GM23338 (cell line): ENCODE data around the gene SCFD2. TPM values are rescaled to one million over a fixed set of nuclear protein-coding genes. Genes with fewer than 3 reads are reported as not detected.

Experiments used
- ATAC-seq: fragments of 200-7000 bp; cut with Tn5 transposase; 3 replicates; pipeline ENCODE4 v1.9.1; 2020
- DNase-seq: peaks from one replicate; pipeline ENCODE4 v3.0.0-alpha.2; 2015; ENCODE audit warnings: low spot score
- H2AFZ ChIP-seq: fragments of 200-600 bp; sonication (generic); 2 replicates; pipeline ENCODE4 v1.8.0; 2016; ENCODE audit warnings: antibody characterized with exemption, mild to moderate bottlenecking, moderate library complexity
- H3F3A ChIP-seq: fragments of 200-600 bp; sonication (generic); replicated peaks from 2 replicates; pipeline ENCODE4 v1.8.0; 2017; ENCODE audit warnings: antibody characterized with exemption, mixed run types, low read depth
- H3K27ac ChIP-seq: fragments of 200-600 bp; sonication (generic); 2 replicates; pipeline ENCODE4 v1.6.1; 2016; ENCODE audit warnings: low read depth
- H3K27me3 ChIP-seq: fragments of 200-600 bp; sonication (generic); 2 replicates; pipeline ENCODE4 v1.8.0; 2016; ENCODE audit warnings: mild to moderate bottlenecking, mixed run types, moderate library complexity; ENCODE audit not compliant: insufficient read depth
- H3K36me3 ChIP-seq: fragments of 200-600 bp; sonication (generic); 2 replicates; pipeline ENCODE4 v1.8.0; 2016; ENCODE audit warnings: mild to moderate bottlenecking; ENCODE audit not compliant: insufficient read depth
- H3K4me1 ChIP-seq: fragments of 200-600 bp; sonication (generic); 2 replicates; pipeline ENCODE4 v1.8.0; 2016; ENCODE audit warnings: mild to moderate bottlenecking, moderate library complexity; ENCODE audit not compliant: insufficient read depth
- H3K4me2 ChIP-seq: fragments of 200-600 bp; sonication (generic); 2 replicates; pipeline ENCODE4 v1.7.1; 2017; ENCODE audit warnings: mixed run types
- H3K4me3 ChIP-seq: fragments of 200-600 bp; sonication (generic); 2 replicates; pipeline ENCODE4 v1.6.1; 2016; ENCODE audit warnings: mixed run types
- H3K79me2 ChIP-seq: fragments of 200-600 bp; sonication (generic); replicated peaks from 2 replicates; pipeline ENCODE4 v1.8.0; 2017; ENCODE audit warnings: mild to moderate bottlenecking; ENCODE audit not compliant: insufficient read depth
- H3K9me2 ChIP-seq: fragments of 200-600 bp; sonication (generic); 2 replicates; pipeline ENCODE4 v1.8.0; 2017; ENCODE audit not compliant: insufficient read depth
- H4K20me1 ChIP-seq: fragments of 200-600 bp; sonication (generic); replicated peaks from 2 replicates; pipeline ENCODE4 v1.8.0; 2017; ENCODE audit warnings: mild to moderate bottlenecking; ENCODE audit not compliant: insufficient read depth
- H3K27ac Mint-ChIP-seq: 2 replicates; pipeline ENCODE4 v1.8.0; 2020; ENCODE audit warnings: inconsistent platforms, mild to moderate bottlenecking, moderate library complexity, mixed read lengths
- H3K27me3 Mint-ChIP-seq: 3 replicates; pipeline ENCODE4 v1.8.0; 2022; ENCODE audit warnings: low read depth, mild to moderate bottlenecking, moderate library complexity, mixed read lengths, inconsistent platforms; ENCODE audit not compliant: insufficient read depth, poor library complexity
- H3K36me3 Mint-ChIP-seq: 3 replicates; pipeline ENCODE4 v1.8.0; 2021; ENCODE audit warnings: low read depth, mild to moderate bottlenecking, inconsistent platforms, moderate library complexity, mixed read lengths
- H3K4me1 Mint-ChIP-seq: 3 replicates; pipeline ENCODE4 v1.8.0; 2020; ENCODE audit warnings: mild to moderate bottlenecking, inconsistent platforms, mixed read lengths
- H3K4me3 Mint-ChIP-seq: 3 replicates; pipeline ENCODE4 v1.8.0; 2021; ENCODE audit warnings: moderate library complexity, mild to moderate bottlenecking, inconsistent platforms, mixed read lengths
- H3K9me3 Mint-ChIP-seq: 3 replicates; pipeline ENCODE4 v1.8.0; 2020; ENCODE audit warnings: moderate library complexity, mild to moderate bottlenecking, inconsistent platforms, mixed read lengths
- EZH2 ChIP-seq: fragments of 200-600 bp; sonication (generic); IDR thresholded peaks from one replicate; pipeline ENCODE4 v1.8.0; 2017; ENCODE audit warnings: antibody characterized with exemption, mild to moderate bottlenecking, low read depth; ENCODE audit not compliant: unreplicated experiment
- EZH2phosphoT487 ChIP-seq: fragments of 200-600 bp; sonication (generic); IDR thresholded peaks from one replicate; pipeline ENCODE4 v1.8.1; 2018; ENCODE audit warnings: antibody characterized with exemption; ENCODE audit not compliant: unreplicated experiment
- JUNB ChIP-seq: IDR thresholded peaks from one replicate; pipeline ENCODE4 v1.6.1; 2016; ENCODE audit warnings: antibody characterized with exemption; ENCODE audit not compliant: unreplicated experiment
- NANOG ChIP-seq: IDR thresholded peaks from 2 replicates; pipeline ENCODE4 v1.6.1; 2016; ENCODE audit warnings: antibody characterized with exemption, borderline replicate concordance
- POLR2AphosphoS5 ChIP-seq: IDR thresholded peaks from 2 replicates; pipeline ENCODE4 v1.6.1; 2016; ENCODE audit warnings: antibody characterized with exemption, low read depth
- STAT1 ChIP-seq: IDR thresholded peaks from one replicate; pipeline ENCODE4 v1.6.1; 2016; ENCODE audit warnings: antibody characterized with exemption; ENCODE audit not compliant: unreplicated experiment
- ZNF114 ChIP-seq: fragments of 250-450 bp; sonication (Bioruptor Pico); IDR thresholded peaks from 2 replicates; pipeline ENCODE4 v1.5.0; 2020; ENCODE audit warnings: mild to moderate bottlenecking, moderate library complexity
- ZNF331 ChIP-seq: fragments of 250-450 bp; sonication (Bioruptor Pico); IDR thresholded peaks from 2 replicates; pipeline ENCODE4 v1.5.0; 2020; ENCODE audit warnings: low read depth, mild to moderate bottlenecking, moderate library complexity
- ZNF462 ChIP-seq: fragments of 250-450 bp; sonication (Bioruptor Pico); IDR thresholded peaks from 2 replicates; pipeline ENCODE4 v1.5.0; 2020; ENCODE audit warnings: mild to moderate bottlenecking, moderate library complexity
- polyA plus RNA-seq: library from polyadenylated mRNA; unstranded; fragments of >200 nt; fragmentation: Nextera tagmentation; extraction: Ambion mirVana; gene quantifications from 2 replicates; pipeline ENCODE4 v1.2.1, GENCODE V29; 2016
- total RNA-seq: library from RNA; depleted of rRNA; stranded (reverse); fragments of >200 nt; shearing (Covaris generic); gene quantifications from 2 replicates; pipeline ENCODE4 v1.2.3, GENCODE V29; 2014

Gene SCFD2
- total and polyA plus RNA-seq, 2 experiments from 2014 or later, result 5.7 to 17.5 TPM

GRCh38 chr4:53175640-53176039, 190.2 kb downstream of the SCFD2 start:
- Mint-ChIP-seq H3K4me3 (no peak overlapping the region), H3K36me3 (peaks cover 32% of the 10 kb centered on the region), H3K4me1 (no peaks in the 10 kb centered on the region), H3K9me3 (peaks cover 46% of the 10 kb centered on the region), H3K27me3 (peaks cover 3% of the 10 kb centered on the region), H3K27ac (no peak overlapping the region)
- Histone ChIP-seq H2AFZ (no peak overlapping the region), H3K27ac (no peak overlapping the region), H3K27me3 (no peaks in the 10 kb centered on the region), H3K4me1 (no peaks in the 10 kb centered on the region), H3K4me3 (no peak overlapping the region), H3K79me2 (no peaks in the 10 kb centered on the region), H3K9me2 (no peaks in the 10 kb centered on the region; the same call in 1 of the 2 replicates), H3F3A (no peaks in the 10 kb centered on the region), H4K20me1 (no peaks in the 10 kb centered on the region), H3K36me3 (no peaks in the 10 kb centered on the region; the same call in 1 of the 2 replicates), H3K4me2 (no peak overlapping the region)
- ATAC-seq (no peak), DNase-seq (no peak)
- TF ChIP-seq NANOG, result no peak
- TF ChIP-seq EZH2phosphoT487, result no peak
- no peak for TF ChIP-seq ZNF114 (CRISPR knock-in tag)
- TF ChIP-seq ZNF462 (CRISPR knock-in tag), result no peak
- no peak for TF ChIP-seq STAT1
- TF ChIP-seq ZNF331 (CRISPR knock-in tag), result no peak
- no peak for TF ChIP-seq JUNB

GRCh38 chr4:53174823-53175222, 191.0 kb downstream of the SCFD2 start:
- H3K27me3 Mint-ChIP-seq, result peaks cover 3% of the 10 kb centered on the region
- H3K27ac ChIP-seq, result no peak overlapping the region
- TF ChIP-seq POLR2AphosphoS5, result no peak
- TF ChIP-seq ZNF331 (CRISPR knock-in tag), result no peak
- no peak for TF ChIP-seq ZNF114 (CRISPR knock-in tag)
- no peak for TF ChIP-seq EZH2

More at GRCh38 chr4:53174823-53175222, 191.0 kb downstream of the SCFD2 start:
- DNase-seq (no peak), ATAC-seq (no peak)
- H3K9me2 ChIP-seq, result no peaks in the 10 kb centered on the region; the same call in 1 of the 2 replicates
- H3K79me2 ChIP-seq, result no peaks in the 10 kb centered on the region
- Mint-ChIP-seq H3K4me1 (no peaks in the 10 kb centered on the region), H3K9me3 (peaks cover 40% of the 10 kb centered on the region), H3K36me3 (peaks cover 29% of the 10 kb centered on the region), H3K4me3 (no peak overlapping the region), H3K27ac (no peak overlapping the region)
- no peaks in the 10 kb centered on the region; the same call in 1 of the 2 replicates for H3K36me3 ChIP-seq
- H3K4me1 ChIP-seq, result no peaks in the 10 kb centered on the region
- no peak overlapping the region for H2AFZ ChIP-seq
- no peaks in the 10 kb centered on the region for H3K27me3 ChIP-seq
- no peak overlapping the region for H3K4me2 ChIP-seq
- no peaks in the 10 kb centered on the region for H4K20me1 ChIP-seq
- H3F3A ChIP-seq, result no peaks in the 10 kb centered on the region
- H3K4me3 ChIP-seq, result no peak overlapping the region
